Kidney epithelial cell (primary cell): ENCODE measurements around the gene OSBP2. TPM values are rescaled to one million over a fixed set of nuclear protein-coding genes. Genes with fewer than 3 reads are reported as not detected.

Experiments
- DNase-seq: peaks from one replicate; pipeline ENCODE4 v3.0.0-alpha.2; 2010; ENCODE audit warnings: low read depth
- H3K27me3 ChIP-seq: 2 replicates; pipeline ENCODE4 v1.6.0; 2011; ENCODE audit warnings: low read length; ENCODE audit not compliant: control insufficient read depth, insufficient read depth
- H3K36me3 ChIP-seq: 2 replicates; pipeline ENCODE4 v1.5.1; 2011; ENCODE audit warnings: low read length; ENCODE audit not compliant: control insufficient read depth, insufficient read depth
- H3K4me3 ChIP-seq: 2 replicates; pipeline ENCODE4 v1.5.1; 2011; ENCODE audit warnings: low read depth, mild to moderate bottlenecking, control low read depth, low read length
- total RNA-seq: library from RNA; depleted of rRNA; stranded (reverse); fragments of >200 nt; gene quantifications from 2 replicates; pipeline ENCODE4 v1.2.3, GENCODE V29; 2015
- TF ChIP-seq, protein P1 (sequence below): IDR thresholded peaks from 2 replicates; pipeline ENCODE4 v1.5.1; 2011; ENCODE audit warnings: mild to moderate bottlenecking, moderate library complexity, low read length, control low read depth, inconsistent platforms; ENCODE audit not compliant: insufficient read depth, poor library complexity, severe bottlenecking

The OSBP2 gene
- total RNA-seq, 1 donor from 2014 or later: 5.0 TPM

- Histone ChIP-seq H3K4me3 (no peak overlapping the region), H3K27me3 (no peaks in the 10 kb centered on the region), H3K36me3 (no peaks in the 10 kb centered on the region)
- DNase-seq: no peak
- TF ChIP-seq, protein P1, sequence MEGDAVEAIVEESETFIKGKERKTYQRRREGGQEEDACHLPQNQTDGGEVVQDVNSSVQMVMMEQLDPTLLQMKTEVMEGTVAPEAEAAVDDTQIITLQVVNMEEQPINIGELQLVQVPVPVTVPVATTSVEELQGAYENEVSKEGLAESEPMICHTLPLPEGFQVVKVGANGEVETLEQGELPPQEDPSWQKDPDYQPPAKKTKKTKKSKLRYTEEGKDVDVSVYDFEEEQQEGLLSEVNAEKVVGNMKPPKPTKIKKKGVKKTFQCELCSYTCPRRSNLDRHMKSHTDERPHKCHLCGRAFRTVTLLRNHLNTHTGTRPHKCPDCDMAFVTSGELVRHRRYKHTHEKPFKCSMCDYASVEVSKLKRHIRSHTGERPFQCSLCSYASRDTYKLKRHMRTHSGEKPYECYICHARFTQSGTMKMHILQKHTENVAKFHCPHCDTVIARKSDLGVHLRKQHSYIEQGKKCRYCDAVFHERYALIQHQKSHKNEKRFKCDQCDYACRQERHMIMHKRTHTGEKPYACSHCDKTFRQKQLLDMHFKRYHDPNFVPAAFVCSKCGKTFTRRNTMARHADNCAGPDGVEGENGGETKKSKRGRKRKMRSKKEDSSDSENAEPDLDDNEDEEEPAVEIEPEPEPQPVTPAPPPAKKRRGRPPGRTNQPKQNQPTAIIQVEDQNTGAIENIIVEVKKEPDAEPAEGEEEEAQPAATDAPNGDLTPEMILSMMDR: no peak
These were observed 168.6 kb downstream of the OSBP2 start for GRCh38 chr22:30863081-30863833.

- no peaks in the 10 kb centered on the region for H3K27me3 ChIP-seq
- H3K36me3 ChIP-seq: no peaks in the 10 kb centered on the region
- H3K4me3 ChIP-seq: no peak overlapping the region
- DNase-seq: no peak
- TF ChIP-seq, protein P1: no peak
These were observed 170.1 kb downstream of the OSBP2 start for GRCh38 chr22:30864441-30865420.

- H3K36me3 ChIP-seq: no peaks in the 10 kb centered on the region
- no peak for DNase-seq
- TF ChIP-seq, protein P1: no peak
- no peak overlapping the region for H3K4me3 ChIP-seq
- no peaks in the 10 kb centered on the region for H3K27me3 ChIP-seq
These were observed 171.0 kb downstream of the OSBP2 start for GRCh38 chr22:30865656-30866055.

GRCh38 chr22:30866216-30866615 is 171.5 kb downstream of the OSBP2 start:
- no peaks in the 10 kb centered on the region for H3K27me3 ChIP-seq
- H3K36me3 ChIP-seq: no peaks in the 10 kb centered on the region
- TF ChIP-seq, protein P1: no peak
- no peak for DNase-seq
- H3K4me3 ChIP-seq: no peak overlapping the region

- Histone ChIP-seq H3K27me3 (no peaks in the 10 kb centered on the region), H3K4me3 (no peak overlapping the region), H3K36me3 (no peaks in the 10 kb centered on the region)
- DNase-seq: no peak
- TF ChIP-seq, protein P1: no peak
These were observed 172.2 kb downstream of the OSBP2 start for GRCh38 chr22:30866811-30867271.
